ENCODE data around the gene GPER1.

GPER1 gene

DNA sequence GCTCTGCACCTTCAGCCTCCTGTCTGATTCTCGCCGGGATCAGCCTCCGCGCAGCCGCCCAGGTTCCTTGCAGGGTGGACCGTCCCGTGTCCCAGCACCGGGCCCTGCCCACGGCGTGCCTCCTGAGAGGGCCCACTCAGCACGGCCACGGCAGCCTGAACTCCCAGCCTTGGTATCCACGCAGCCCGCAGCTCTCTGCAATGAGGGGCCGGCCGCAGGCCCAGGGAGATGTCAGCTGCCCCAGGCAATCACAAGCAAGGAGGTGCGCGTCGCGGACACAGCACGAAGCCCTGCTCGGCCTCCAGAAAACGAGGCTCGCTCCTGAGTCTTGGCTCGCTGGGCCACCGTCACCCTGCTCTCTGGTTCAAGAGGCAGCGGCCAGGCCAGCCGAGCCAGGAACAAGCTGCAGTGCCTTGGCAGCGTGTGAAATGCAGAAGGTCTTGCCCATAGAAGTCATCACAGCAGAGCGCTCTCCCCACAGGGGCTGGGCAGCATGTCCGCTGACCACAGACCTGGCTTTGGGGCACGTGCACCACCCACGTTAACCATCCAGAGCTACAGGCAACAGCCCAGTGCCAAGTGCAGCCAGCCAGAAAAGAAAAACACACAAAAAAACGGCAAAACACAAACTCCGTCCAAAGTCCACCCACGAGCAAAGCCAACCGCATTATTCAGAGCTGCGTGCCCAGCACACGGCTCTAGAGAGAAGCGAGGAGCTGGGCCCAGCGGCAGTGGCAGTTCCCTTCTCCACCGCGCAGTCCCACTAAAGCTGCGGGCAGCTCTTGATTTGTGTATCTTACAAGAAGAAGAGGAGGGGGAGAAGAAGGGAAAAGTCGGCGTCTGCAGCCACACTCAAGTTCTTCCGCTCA is 13.9 kb downstream of the GPER1 start:
- peak in 5 of 56 donors; percentile 11 to 60 (median 24) for DNase-seq

DNA sequence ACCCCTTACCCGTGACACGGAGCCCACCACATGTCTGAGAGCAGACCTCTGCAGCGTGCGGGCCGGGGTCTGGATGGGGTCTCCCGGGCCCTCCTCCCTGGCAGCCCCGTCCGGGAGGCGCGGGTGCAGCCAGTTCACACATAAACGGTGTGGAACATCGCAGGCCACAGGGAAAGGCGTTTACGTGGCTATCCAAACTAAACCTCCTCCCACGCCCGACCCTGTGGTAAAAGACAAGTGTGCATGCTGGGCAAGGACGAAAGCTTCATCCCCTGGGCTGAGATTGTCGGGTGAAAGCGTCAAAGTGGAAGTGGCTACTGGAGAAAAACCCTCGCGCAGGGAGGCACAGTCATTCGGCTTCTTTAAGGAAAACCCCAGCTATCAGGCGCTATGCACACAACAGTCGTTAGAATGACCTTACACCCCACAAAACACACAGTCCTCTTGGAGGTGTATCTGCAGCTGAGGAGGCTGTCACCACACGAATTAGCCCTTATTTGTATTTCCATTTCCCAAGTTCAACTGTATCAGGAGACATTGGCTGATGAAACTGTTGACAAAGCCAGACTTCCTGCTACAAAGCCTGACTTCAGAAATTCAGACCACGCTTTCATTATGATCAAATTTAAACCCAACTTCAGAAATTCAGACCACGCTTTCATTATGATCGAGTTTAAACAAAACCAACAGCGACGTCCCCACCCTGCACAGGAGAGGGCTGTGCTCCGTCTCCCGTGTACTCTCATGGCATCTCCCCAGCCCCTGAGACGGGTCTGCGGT is 15.3 kb downstream of the GPER1 start:
- DNase-seq, result no peak

DNA sequence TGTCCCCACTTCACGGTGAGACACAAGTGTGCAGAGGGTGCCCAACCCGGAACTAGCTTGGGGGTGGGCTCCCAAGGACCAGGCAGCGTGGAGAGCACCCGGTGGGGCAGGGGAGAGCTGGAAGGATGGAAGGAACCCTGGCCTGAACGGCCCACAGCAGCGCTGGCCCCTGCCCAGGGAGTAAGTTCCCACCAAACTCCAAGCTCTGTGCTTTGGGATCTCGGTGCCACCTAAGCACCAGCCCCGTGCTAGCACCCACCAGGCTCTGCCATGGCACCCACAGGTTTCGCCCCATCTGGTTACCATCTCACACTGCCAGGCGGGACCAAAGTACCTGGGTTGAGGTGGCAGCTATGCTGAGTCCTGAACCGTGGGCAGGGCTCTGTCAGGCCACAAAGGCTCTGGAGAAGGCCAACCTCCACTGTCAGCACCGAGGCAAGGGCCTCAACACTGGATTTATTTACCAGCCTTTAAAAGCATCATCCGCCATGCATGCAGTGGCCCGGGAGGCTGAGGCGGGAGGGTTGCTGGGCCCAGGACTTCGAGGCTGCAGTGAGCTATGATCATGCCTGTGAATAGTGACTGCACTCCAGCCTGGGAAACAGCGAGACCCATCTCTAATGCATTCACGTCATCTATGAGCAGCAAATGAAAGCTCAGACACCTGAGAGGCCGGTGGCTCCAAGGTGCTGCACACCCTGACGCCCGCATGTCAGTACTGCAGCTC is 16.0 kb downstream of the GPER1 start:
- no peak for DNase-seq

DNA sequence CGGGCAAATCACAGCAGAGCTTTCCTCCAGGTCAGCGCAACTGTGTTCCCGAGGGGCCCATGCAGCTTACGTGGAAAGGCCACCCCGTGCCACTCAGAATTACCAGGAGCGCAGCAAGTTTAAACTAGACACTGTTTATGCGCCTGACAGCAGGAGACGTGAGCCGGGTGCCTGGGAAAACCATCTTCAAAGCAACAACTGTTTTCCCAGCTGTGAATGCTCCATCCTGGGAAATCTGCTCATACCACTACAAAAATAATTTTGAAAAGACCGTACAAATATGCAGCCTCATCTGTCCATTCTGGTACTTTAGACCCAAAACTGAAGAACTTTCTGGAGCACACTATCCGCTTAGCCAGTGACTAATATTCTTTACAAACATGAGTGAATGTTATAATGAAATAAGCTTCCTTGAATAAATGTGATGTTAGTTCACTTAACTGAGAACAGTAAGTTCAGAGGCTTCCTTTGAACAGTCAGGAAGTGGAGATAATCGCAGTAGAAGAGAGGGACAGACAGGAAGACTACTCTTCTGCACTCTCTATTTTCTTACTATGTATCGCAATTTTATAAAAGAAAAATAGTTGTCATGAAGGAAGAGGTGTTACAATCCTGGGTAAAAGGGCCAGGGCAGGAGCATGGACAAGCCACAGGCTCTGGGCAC is 16.7 kb downstream of the GPER1 start:
- no peak for DNase-seq

DNA sequence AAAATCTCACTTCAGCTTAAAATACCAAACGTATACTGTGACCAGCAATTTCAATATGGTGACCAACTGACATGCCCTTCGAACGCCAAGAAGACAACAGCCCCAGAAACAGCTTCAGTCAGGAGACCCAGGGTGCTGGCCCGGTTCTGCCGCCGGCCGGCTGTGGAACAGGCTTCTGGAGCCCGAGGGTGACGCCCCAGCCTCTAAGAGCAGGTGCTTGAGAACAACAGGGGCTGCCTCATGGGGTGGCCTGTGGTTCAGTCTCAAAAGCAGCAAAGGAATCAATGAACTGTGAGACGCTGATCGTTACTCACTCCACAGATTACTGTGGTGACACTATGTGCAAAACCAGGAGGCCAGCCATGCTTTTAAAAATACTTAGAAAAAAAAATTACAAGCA is 17.3 kb downstream of the GPER1 start:
- DNase-seq, result no peak

DNA sequence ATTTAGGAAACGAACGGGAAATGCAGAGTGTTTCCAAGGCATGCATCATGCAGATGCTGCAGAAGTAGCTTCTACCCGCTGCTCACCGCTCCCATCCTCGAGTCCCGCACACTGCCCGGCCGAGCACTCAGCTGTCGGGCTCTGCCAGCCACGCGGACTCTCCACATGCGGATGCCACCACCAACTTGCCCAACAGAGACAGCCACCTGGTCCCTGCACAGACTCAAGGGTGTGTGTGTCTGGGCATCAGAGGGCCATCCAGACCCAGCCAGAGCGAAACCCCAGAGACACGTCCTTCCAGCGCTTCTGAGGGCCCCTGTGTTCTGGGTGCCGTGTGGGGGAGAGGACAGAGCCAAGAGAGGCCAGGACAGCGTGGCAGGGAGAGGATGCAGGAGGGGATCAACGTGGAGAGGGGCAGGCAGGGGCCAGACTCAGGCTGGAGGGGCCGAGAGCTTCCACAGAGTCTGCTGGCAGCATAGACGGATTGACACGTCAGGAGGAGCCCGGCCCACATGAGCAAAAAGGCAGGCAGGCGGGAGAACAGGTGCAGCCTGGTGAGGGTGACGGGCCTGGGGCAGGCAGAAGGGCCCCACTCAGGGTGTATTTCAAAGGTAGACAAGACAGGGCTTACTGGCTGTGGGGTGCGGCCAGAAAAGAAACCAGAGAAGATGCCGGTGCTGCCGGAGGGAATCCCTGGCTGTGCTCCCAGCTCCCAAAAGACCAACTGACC is 18.3 kb downstream of the GPER1 start:
- DNase-seq, result no peak

DNA sequence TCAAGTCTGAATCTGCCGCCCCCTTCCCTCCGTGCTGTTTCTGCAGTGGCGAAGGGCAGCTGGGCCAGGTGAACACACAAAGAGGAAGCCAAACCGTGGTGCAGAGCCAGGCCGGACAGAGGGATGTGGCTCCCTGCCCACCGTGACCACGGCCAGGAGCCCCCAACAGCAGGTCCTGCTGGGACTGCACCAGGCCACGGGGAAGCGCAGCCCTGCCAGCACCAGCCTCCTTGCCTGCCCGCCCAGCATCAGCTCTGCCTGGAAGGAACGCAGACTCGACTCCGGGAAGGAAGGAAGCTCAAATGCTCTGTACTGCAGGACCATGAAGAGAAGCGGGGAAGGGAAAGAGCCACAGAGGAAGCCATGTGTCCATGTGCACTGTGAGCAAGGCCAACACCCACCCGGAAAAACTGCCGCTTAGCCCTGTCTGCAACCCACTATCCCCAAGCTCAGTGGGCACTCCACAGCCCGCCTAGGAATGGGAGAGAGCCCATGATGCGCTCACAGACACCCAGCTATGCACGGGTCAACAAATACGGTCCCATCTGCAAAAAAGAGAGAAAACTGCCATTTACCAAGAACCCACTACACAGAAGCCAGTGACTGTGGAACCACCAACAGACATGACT is 19.0 kb downstream of the GPER1 start:
- no peak for DNase-seq

DNA sequence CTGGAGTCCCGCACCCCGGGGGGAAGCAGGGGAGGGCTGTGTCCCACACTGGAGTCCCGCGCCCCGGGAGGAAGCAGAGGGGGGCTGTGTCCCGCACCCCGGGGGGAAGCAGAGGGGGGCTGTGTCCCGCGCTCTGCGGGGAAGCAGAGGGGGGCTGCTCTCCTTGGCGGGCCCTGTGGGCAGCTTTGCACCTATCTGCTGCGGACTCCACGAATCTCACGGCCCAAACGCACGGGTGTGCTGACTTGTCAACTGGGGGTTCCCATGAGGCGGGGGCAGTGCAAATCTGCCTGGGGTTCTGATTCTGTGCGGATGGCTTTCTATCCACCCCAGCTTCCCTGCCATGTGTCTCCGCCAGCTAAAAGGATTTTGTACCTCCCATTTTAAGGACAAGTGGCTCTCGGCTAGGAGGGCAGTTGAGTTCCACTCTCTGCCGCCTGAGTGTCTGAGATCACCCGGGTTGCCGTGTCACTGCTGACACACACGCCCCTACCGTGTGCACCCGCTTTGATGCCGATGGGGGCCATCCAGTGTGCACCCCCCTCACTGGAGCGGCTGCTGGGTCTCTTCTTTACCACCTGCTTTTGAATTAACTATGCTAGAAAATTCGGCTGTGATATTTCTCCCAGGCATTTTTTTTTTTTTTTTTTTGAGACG is 20.5 kb downstream of the GPER1 start:
- no peak for DNase-seq

DNA sequence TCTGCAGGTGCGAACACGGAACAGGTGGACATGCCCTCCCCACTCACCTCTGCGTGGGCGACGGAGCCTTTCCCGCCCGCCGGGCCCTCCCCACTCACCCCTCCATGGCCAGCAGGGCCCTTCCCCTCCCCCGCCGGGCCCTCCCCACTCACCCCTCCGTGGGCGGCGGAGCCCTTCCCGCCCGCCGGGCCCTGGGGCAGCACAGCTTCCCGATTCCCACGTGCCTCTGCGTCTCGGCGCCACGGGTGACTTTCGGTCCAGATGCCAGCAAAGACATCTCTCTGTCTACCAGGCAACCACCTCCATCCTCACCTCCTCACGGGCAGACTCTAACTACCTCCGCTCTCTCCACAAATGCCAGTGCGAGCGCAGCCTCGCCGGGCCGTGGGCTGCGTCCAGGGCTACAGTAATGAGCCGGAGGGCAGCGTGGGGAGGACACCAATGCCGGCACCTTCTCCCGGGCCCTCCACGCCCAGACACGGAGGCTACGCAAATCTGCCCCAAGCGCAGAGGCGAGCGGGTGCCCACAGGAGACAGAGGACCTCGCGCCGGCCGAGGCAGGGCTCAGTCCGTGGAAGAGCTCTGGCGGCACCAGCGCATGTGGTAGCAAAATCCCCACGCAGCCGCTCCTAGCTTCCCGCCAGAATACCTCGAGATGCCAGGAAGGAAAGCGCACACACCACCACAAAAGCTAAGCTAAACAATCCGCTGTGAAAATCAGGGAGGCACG is 21.8 kb downstream of the GPER1 start:
- DNase-seq, result no peak

DNA sequence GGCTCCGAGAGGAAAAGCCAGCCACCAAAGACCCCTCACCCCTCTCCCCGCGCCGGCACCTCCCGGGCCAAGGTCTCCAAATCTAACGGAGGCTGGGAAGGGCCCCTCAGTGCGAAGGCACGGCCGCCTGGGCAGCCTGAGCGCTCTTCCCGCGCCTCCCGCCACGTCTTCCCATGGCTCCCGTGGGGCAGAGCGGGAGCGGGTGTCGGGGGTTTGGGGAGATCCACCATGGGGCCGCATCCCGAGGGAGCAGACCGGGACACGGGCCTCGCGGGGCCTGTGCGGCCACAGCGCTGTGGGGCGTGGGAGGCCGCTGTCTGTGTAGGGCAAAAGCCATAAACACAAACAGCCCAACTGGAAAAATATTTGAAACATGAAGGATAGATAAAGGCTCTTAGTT is 22.4 kb downstream of the GPER1 start:
- no peak for DNase-seq

DNA sequence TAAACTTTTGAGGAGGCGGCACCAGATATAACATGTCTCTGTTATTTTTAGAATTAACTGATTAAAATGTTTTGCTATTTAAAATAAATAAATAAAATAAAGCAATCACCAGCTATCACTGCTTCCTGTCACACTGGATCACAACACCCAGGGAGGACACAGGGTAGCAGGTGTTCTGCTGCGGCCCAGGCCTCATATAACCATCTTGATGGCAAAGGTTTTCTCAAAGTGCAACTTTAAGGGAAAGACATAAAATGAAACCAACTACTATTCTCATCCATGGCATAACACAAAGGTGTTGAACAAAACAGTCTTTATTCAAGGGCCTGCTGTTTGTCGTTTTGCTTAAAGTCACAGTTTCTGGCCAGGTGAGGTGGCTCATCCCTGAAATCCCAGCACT is 23.2 kb downstream of the GPER1 start:
- DNase-seq, result no peak

DNA sequence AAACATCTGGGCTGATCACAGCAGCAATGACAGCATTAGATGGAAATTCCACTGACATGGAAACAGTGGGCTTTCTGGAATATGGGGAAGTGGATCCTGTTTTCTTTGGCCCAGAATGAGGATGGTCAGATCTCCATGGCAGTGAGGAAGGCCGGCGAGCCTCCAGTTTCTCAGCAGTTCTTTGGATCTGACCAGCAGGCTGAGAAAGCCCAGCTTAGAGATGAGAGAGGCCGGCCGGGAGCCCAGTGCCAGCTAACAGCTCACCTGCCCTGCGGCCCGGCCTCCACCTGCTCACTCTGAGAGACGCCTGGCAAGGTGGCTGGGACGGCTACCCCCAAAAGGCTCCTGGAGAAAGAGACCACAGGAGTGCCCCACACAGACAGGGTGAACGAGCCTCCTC is 24.2 kb downstream of the GPER1 start:
- DNase-seq, result no peak

DNA sequence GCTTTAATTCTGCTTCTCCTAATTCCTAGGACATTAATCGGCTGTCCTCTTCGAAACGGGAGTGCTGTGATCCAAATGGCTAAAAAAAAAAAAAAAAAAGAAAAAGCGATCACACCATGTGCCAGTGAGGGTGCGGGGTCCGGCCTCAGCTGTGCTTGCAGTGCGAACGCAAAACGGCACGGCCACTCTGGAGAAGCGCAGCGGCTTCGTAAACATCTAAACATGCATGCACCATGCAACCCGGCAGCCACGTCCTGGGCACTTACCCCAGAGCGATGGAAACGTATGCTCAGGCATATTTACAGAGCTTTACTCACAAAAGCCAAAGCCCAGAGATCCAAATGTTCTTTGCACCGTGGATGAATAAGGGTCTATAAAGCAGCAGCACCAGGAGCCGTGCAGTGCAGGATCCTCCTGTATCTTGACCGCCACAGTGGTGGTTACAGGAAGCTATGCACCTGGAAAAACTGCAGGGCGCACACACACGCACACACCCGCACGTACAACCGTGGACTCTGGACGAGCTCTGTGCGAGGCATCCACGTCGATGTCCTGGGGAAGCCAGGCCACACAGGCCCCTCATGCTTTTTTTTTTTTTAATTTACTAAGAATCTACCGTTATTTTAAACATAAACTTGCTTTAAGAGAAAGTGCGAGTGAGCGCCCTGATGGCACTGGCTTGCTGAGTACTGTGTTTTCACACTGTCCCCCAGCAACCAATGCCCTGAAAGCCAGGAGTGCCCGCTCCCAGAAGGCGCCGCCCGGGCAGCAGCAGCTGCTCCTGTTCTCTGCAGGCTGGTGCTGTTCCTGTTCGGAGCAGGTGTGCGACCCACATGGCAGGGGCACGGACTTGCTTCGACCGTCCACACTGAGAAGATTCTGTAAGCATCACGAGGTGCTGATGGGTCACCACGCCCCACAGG is 25.0 kb downstream of the GPER1 start:
- DNase-seq, result no peak

DNA sequence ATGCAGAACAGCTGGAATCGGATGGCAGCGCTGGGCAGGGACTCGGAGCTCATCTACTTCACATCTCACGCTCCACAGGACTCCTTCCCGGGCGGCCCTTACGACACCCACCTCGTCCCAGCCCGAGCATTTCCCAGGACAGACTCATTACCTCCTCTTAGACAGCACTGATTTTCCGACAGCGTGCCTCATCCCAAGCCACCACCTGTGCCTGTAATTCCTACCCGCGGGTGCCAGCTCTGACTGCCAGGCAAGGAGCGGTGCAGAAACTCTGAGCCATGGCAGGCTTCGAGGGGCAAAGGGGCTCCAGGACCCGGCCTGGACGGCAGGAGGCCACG is 25.6 kb downstream of the GPER1 start:
- DNase-seq, result no peak

DNA sequence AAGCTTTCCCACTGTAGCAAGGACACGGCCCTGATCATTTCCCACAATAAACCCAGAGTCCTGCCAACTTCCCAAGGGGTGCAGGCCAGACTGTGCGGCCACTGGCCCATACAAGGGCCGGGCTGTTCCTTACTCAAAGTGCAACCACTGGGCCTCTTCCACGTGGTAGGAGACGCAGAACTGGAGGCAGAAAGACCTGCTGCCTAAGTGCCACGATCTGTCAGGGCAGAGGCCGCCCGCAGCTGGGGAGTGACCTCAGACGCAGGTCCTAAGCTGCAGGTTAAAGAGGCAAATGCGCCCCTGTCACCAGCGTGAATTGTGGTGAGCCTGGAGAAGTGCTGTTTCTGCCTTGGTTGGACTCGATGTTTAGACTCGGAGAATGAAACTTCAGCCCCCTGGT is 26.2 kb downstream of the GPER1 start:
- DNase-seq, result peak in 2 of 56 donors; percentile 38 to 46

DNA sequence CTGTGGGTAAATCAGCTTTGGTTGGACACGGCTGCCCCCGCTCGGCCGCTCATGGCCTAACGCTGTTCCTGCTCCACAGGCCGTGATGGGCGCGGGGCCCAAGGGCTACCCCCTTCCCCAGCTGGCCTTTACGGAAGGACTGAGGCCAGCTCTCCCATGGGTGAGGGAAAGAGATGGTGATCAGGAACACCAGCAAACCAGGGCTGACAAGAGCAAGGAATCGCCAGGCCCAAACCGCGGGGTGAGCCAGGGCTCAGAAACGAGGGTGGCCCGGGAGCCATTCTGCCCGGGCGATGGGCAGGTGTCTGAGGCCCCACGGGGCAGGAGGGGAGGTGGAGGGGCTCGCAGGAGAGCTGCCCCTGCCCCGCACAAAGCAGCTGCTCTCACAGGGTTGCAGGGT is 26.6 kb downstream of the GPER1 start:
- no peak for DNase-seq

DNA sequence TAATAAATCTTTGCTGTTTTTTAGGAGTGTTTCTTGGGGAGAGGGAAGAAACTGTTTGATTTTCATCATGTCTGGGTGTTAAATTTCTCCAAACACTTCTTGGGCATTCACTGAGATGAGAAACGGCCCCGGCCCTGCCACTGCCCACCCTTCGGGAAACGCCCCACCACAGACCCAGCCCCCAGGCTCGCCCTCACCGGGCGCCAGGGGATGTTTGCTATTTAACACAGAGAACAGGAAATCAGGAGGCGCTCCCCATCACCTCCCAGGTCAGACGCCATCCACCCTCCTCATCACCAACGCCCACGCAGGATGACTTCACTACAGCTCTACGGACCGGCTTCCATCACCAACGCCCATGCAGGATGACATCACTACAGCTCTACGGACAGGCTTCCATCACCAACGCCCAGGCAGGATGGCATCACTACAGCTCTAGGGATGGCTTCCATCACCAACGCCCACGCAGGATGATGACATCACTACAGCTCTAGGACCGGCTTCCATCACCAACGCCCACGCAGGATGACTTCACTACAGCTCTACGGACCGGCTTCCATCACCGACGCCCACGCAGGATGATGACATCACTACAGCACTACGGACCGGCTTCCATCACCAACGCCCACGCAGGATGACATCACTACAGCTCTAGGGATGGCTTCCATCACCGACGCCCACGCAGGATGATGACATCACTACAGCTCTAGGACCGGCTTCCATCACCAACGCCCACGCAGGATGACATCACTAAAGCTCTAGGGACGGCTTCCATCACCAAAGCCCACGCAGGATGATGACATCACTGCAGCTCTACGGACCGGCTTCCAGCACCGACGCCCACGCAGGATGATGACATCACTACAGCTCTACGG is 27.5 kb downstream of the GPER1 start:
- DNase-seq, result peak in 1 of 56 donors; percentile 34

All from nucleus accumbens (tissue), 56 donors.